SK-N-SH treated with all-trans-retinoic acid at 6 μM for 48 hours (cell line): Measurements from ENCODE around the gene ZNF428.

Source experiments
- ISL1 ChIP-seq: fragments of 250-450 bp; sonication (Bioruptor Pico); IDR thresholded peaks from 2 replicates; pipeline ENCODE4 v2.1.2; 2022; ENCODE audit warnings: mild to moderate bottlenecking, moderate library complexity
- RARB ChIP-seq: fragments of 250-450 bp; sonication (Bioruptor Pico); IDR thresholded peaks from 2 replicates; pipeline ENCODE4 v1.8.0; 2021; ENCODE audit warnings: mild to moderate bottlenecking, moderate library complexity

- no peak for TF ChIP-seq ISL1 (CRISPR knock-in tag)
- no peak for TF ChIP-seq RARB (CRISPR knock-in tag)
These were observed 49.1 kb downstream of the ZNF428 start for GRCh38 chr19:43570174-43570791.
